GM19438 (cell line): ENCODE measurements around the gene SSTR5.

Source experiments
- ATAC-seq: cut with Tn5 transposase; IDR thresholded peaks from one replicate; pipeline ENCODE4 v1.9.1; 2021; ENCODE audit warnings: low read depth; ENCODE audit not compliant: unreplicated experiment

The SSTR5 gene

DNA sequence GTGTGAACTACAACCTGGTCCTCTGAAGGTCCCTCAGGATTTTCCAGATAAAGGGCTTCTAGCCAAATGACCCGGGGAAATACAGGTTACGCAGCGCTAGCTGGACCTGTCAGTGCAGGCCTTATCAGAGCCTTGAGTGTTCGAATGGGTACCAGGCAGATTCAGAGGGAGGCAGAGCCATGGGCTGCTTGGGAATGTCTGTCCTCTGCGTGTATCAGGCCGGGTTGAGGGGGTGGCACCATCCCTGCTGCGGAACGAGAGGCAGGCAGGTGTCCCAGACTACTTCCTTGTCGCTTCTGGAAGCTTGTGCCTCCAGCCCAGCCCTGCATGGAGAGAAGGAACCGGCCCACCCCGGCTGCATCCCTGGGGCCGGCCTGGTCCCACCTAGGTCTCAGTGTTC, 33.6 kb upstream of the SSTR5 start:
- ATAC-seq: no peak

DNA sequence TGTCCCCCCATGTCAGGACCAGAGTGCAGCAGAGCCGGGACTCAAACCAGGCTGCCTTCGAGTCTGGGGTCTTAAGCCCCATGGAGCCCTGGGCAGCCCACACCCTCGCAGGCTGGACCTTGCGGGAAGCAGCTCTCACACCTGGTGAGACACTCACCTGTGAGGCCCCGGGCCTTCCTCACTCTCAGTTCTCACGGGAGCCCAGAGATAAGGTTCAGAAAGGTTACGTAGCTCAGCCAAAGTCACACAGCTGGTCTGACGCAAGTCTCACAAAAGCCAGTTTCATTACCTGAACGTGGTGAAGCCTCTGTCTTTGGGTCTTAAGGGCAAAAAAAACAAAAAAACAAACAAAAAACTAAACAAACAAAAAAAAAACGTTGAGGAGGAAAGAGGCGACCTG, 32.8 kb upstream of the SSTR5 start:
- ATAC-seq: no peak

DNA sequence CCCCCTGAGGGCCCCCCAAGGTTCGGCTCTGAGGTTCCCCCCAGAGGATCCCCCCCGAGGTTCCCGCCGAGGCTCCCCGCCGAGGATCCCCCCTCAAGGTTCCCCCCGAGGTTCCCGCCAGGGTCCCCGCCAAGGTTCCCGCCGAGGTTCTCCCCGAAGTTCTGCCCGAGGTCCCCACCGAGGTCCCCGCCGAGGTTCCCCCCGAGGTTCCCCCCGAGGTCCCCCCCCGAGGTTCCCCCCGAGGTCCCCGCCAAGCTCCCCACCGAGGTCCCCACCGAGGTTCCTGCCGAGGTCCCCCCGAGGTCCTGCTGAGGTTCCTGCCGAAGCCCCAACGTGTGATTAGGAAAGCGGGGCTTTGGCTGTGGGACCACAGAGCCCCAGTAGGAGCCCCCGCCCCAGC, 32.2 kb upstream of the SSTR5 start:
- ATAC-seq: no peak

DNA sequence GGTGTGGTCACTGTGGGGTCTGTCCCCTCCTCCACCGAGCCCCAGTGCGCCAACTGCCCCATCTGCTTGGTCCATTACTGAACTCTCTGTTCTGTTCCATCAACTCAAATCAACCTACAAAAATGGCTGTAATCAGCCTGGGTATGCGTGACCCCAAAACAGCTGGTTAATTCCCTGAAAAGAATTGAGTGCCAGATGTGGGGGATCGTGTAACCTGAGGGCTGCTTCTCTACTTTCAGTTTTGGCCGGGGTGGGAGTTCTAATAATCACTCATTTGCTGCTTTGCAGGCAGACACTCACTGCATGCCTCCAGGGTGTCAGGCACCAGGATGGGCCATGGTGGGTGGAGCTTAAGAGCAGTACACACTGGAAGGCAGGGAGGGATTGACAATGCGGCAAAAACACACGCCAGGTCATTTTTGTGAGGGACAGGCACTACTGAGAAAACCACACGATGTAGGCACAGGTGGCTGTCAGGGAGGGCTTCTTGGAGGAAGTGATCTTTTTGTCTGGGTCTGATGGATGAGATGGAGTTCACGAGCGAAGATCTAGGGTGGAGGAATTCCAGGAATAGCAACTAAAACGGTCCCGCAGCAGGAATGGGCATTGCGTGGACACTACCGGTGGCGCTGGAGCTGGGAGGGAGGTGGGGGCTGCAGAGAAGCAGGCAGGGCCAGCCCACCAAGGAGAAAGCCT, 30.4 kb upstream of the SSTR5 start:
- ATAC-seq: no peak

DNA sequence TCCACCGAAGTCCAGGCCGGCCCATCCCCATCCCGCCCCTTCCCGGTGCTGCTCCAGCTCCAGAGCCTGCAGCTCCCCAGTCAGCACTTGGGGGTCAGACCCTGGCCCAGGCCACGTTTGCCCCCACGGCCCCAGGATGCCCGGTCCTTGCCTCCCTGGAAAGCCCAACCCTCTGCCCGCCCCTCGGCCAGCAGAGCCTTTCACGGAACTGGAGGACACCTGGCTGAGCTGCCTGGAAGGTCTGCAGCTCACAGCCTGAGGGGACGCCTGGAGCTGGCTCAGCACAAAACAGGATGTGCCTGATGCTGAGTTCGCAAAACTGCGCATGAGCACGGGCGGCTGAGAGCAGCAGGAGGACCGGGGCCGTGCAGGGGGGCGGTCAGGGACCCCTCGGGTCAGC, 29.7 kb upstream of the SSTR5 start:
- no peak for ATAC-seq

DNA sequence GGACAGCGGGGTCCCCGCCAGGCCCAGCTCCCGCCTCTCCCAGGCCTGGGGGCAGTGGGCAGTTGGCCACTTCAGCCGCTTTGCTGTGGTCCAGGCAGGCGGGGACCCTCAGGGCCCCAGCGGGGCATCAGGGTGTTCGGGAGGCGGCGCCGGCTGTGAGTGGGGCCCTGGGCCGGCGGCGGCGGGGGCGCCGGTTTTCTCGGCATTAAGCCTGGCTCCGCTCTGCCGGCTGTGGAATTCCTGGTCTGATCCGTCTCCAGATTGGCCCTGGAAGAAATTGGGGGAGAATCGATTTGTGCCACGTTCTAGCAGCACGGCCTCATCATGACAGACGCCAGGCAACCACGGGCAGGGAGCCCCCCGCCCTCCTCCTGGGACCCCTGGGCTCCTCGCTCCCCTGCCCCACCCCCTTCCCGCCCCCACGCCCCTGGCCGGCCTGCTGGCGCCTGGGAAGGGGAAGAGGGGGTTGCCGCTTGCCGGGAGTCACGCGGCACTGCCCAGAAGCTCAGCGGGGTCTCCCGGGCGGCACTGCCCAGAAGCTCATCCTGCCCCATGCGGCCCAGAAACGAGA, 28.6 kb upstream of the SSTR5 start:
- ATAC-seq: no peak

DNA sequence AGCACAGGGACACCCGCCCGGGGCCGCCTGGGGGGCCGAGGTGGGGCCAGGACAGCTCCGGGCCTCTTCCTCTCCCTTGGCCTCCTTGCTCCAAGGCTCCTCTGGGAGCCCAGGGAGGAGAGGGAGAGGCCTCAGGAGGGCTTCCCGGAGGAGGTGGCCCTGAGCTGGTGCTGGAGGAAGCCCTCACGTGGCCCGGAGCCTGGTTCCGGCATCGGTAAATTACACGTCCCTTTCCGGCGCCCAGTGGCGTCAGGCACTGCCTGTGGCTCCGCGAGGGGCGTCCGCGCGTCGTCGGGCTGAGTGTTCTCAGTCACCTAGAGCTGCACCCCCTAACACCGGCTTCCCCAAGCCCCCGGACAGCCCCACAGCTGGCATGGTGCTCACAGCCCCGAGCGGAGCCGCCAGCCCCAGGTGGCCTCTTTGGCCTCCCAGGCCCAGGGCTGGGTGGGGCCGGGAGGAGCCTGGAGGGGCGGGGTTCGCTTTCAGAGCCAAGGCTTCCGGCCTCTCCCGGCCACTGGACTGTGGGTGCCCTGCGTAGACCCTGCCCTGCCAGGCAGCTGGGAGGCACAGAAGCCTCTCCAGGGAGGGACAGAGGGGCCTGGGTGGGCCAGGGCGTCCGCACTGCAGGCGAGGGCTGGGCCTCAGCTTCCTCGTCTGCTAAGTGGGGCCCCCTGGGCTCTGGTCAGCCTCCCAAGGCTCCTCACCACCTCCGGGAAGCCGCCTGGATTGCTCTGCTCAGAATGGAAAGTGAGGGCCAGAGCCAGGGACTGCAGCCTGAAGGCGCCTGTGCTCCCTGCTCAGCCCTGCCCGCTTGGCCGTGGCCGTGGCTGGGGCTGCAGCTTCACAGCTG, 27.9 kb upstream of the SSTR5 start:
- no peak for ATAC-seq

DNA sequence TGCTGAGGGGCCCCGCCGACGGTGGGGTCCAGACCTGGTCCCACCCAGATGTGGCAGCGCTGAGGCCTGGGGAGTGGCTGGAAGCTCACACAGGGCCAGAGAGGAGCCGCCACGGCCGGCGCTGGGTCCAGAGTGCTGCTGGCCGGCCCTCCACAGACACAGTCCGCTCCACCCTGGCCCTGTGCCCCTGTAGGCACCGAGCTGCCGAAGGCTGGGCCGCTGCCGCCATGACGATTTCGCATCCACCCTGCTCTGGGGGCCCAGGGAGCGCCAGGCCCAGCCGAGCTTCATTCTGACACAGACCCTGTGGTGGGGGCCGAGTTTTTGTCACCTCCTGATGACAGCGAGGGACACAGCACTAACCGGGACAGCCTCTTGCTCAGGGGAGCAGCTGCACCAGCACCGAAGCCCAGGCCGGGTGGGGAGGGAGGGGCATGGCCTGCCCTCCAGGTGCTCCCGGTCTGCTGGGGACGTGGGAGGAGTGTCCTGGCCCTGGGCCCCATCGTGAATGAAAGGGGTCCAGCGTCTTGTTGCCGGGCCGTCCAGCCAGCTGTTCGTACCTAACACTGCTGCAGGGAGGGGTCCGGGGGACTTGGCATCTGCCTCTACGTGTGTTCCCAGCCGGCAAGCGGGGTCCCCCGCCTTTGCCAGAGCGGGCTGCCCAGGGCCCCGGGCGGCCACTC, 27.1 kb upstream of the SSTR5 start:
- no peak for ATAC-seq

DNA sequence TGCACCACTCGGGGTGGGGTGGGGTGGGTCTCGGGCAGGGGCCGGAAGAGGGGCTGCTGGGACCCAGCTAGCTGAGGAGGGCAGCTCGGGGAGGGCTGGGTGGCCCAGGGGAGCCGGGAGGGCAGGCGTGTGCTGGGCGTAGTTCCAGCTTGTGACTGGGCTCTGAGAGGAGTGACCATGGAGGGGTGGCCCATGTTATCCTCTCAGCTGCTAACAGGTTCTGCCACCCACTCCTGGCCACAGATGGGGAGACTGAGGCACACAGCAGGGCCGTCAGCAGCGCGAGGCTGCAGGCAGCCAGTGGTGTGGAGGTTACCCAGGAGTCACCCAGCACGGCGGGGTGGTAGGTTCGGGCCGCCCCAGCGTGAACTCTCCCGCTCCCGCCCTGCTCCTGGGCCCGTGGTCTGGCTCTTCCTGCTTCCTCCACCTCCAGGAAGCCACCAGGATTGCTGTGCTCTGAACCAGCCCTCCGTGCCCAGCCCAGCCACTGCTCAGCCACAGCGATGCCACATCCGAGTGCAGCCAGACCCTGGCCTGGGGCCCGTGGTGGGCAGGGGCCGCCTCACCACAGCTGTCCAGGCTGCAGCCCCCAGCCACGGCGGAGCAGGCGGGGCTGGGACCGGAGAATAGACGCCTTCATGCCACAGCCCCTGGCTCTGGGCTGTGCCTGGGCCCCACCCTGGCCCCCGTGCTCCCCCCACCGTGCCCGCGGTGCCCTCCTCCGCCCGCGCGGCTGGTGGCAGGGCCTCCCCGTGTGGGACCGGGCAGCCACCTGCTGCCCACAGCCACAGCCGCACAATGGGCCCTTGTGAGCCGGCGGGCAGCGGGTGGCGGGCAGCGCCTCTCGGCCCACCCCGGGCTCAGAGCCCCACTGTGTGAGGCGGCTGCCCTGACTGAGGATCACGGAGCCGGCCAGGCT, 26.3 kb upstream of the SSTR5 start:
- no peak for ATAC-seq

DNA sequence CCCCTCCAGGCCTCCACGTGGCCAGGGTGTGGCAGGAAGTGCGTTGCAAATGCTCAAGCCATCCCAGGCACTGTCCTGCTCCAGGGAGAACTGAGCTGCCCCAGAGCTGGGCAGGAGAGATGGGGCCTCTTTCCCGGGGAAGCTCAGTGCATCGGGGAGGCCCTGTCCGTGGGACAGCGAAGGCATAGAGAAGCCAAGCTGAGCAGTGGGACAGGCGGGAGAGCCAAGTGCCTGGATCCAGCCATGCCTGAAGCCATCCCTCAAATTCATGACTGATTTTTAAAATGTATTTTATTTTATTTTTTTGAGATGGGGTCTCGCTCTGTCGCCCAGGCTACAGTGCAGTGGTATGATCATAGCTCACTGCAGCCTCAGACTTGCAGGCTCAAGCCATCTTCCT, 25.4 kb upstream of the SSTR5 start:
- no peak for ATAC-seq

DNA sequence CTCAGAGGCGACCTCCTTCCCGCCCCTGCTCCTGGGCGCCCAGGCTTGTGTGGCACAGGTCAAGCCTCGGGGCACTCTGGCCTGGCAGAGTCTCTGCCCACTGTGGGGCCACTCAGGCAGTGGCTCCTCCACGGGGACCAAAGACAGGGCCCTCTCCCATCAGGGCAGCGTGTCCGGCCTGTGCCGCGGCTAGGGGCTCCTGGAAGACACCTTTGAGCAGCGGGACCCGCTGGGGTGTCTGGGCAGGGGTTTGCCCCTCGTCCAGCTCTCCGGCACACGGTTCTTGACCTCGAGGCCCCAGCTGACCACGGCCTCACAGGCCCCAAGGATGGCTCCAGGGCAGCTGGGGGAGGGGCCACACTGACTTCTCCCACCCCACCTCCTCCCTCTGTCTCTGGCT, 24.7 kb upstream of the SSTR5 start:
- ATAC-seq: no peak

DNA sequence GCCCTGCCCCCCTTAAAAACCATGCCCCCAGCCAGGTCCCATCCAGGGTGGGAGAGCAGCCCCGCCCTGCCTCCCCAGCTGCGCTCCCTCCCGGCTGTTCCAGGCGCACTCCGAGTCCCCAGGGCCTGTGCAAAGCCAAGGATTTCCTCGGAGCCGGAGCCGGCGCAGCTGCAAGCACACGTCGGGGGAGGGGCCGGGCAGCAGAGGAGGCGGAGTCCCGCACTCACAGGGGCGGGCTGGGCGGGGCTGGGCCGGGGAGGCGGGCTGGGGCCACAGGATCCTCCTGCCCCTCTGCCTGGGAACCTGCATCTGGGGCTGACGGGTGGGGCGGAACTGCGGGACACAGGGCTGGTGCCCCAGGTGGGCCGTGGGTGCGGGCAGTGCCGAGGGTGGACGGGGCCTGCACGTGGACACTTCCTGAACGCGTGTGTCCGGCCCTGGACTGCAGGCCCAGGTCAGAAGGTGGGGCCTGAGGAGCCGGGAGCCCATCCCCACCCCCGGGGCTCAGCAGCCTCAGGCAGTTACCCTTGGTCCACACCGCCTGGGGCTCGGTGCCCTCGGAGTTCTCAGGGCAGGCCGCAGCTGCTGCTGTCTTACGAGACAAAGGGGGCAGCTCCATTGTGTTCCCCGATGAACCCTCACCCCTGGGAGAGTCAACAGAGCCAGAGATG, 24.0 kb upstream of the SSTR5 start:
- ATAC-seq: no peak

DNA sequence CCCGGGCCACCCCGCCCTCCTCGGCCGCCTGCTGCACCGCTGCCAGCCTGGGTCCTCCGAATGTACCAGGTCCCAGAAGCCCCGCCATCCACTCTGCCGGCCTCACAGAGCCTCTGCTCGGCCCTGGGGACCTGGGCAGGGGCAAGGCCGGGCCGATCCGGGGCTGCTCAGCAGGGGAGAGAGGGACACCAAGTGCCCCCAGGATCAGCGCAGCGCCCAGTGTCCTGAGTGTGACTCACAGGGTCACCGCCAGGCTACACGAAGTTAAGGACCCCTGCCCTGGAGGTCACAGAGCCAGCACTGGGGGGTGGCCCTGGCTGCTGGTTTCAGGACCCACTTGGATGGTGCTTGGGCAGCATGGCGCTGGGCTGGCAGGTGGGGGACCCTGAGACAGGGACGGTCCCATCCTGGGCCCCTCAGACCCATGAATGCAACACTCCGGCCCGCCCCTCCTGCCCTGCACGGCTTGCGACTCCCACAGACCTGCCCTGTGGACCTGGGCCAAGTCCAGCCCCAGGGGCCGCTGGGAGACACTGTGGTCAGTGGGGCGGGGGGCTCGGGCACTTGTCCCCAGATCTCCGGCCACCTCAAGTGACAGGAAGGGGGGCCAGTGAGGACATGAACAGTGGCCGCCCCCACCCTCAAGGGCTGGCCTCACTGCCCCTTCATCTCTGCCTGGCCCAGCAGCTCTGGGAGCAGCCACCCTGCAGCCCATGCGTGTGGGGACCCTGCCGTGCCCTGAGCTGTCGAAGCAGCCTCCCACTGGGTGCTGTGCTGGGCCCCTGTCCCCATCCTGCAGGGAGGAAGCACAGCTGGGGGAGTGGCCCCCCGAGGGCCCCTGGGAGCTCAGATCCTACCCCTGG, 23.2 kb upstream of the SSTR5 start:
- no peak for ATAC-seq

DNA sequence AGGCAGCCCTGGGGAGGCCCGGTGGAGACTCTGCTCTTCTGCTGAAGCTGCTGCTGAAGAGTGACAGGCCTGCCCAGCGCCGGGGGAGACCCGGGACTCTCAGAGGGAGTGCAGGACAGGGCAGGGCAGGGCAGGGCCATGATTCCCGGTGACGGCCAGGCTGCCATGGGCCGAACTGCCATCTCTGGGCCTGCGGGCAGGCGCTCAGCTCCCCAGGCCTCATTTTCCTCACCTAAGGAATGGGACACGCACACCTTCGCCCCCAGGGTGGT, 22.6 kb upstream of the SSTR5 start:
- no peak for ATAC-seq

DNA sequence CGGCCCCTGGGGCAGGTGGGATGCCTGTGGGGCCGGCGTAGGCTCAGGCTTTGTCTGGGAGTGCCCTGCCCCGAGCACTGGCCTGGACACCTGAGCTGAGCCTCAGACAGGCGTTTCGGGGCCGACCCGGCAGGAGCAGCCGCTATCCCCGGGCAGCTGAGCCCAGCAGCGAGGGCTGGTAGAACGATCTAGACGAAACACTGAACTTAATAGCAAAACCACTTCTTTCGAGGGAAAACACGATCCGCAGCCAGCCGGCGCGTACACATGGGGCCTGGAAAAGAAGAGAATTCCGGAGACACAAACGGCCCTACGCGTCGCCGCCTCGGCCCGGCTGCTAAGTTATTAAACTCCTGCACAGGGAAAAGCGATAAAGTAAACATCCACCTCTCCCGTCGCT, 22.0 kb upstream of the SSTR5 start:
- no peak for ATAC-seq

DNA sequence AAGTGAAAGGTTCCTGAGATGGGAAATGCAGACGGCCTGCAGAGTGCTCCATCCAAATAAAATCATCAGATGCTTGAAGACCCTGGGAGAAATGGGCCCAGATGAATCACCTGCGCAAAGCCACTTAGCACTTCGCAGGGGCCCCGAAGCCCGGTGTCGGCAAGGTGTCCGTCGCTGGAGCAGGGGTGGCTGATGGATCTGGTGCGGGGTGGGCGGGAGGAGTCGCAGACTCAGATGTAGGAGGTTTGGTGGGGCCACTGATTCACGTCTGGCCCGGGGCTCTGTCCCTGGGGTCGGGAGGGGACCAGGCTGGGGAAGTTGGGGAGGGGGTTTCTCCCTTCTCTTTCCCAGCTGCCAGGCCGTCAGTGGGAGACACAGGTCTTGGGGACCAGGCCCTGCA, 21.6 kb upstream of the SSTR5 start:
- ATAC-seq: no peak

DNA sequence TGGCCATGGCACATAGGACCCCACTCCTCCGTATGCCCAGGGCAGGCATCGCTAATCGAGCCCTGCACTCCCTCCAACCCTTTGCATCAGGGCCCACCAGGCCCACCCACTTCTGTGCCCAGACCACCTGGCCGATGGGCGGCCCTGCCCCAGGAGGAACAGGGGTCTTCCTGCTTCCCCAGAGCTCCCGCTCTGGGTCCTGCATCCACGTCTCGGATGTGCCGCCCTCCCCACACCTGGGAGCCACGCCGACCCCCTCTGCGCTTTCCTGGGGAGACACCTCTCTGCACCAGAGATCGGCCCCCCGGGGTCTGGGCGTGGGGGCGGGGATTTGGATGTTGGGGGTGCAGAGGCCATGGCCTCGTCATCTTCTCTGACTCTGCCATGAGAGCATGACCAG, 21.1 kb upstream of the SSTR5 start:
- ATAC-seq: no peak

DNA sequence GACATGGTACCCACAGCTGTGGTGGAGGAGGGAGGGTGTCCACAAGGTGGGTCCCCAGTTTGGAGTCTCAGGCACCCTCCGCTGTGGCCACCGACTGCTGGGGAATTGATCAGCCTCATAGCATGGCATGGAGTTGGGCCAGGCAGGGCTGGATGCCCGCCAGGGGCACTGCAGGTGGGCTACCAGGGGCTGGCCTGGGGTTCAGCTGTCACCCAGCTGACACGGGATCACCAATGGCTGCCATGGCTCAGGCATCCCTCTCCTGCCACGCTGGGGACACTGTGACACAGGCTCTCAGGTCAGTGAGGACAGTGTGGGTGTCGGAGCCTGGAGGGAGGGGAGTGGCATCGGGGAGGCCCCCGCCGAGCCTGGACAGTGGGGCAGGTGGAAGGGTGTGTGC, 19.8 kb upstream of the SSTR5 start:
- ATAC-seq: no peak

DNA sequence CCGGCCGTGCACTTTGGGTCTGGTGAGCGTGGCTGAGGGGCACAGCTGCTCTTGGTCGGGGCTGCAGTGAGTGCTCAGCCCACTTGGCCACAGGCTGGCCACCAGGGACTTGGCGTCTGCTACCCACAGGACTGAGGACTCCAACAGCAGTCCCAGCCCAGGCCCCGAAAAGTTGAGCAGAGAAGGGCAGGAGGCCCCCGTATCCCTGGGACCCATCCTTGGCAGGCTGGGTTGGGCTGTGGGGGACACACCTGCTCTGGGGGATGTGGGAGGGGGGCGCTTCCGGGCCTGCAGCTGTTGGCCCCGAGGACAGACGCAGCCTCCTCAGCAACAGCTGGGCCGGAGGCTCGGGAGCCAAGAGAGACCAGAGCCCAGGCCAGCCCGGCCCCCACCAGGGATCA, 19.4 kb upstream of the SSTR5 start:
- no peak for ATAC-seq
